ENCODE measurements around the gene SRGN.

GRCh38 chr10:69067189-69067588, 20.7 kb upstream of the SRGN start:
- TF ChIP-seq CTCF (conservative IDR thresholded peaks at IDR 0.05; ENCODE audit: low read depth, low read length) (no peak), EZH2 (IDR thresholded peaks at IDR 0.05; ENCODE audit: borderline replicate concordance, low read depth, low read length, poor library complexity, severe bottlenecking) (no peak)

All from A673 (cell line).